K562 (cell line): Measurements from ENCODE around the gene MMS19. TPM values are rescaled to one million over a fixed set of nuclear protein-coding genes. Genes with fewer than 3 reads are reported as not detected.
A peak's percentile ranks its signal among the peaks of the same experiment; 100 is the strongest.

Source experiments
- ADNP ChIP-seq: fragments of 200-800 bp; sonication (Bioruptor generic); IDR thresholded peaks from 2 replicates; pipeline ENCODE4 v1.6.1; 2016; ENCODE audit warnings: missing genetic modification characterization, missing compliant biosample characterization
- AFF1 ChIP-seq, 2 experiments: fragments of 450-650 bp; IDR thresholded peaks; 2 replicates each; pipeline ENCODE4 v1.6.1; 2018; ENCODE audit warnings: mild to moderate bottlenecking in 2 of 2, low read depth in 1 of 2; ENCODE audit not compliant: partially characterized antibody in 2 of 2
- BCL6 ChIP-seq: fragments of 250-450 bp; sonication (Bioruptor Pico); IDR thresholded peaks from 2 replicates; pipeline ENCODE4 v1.4.0; 2020
- E2F3 ChIP-seq: fragments of 250-450 bp; sonication (Bioruptor Pico); IDR thresholded peaks from 2 replicates; pipeline ENCODE4 v1.4.0; 2020; ENCODE audit warnings: mild to moderate bottlenecking
- E2F6 ChIP-seq, 2 experiments: IDR thresholded peaks; 2 replicates each; pipeline ENCODE4 v1.6.1; 2011; ENCODE audit warnings: borderline replicate concordance in 1 of 2, control low read depth in 1 of 2, low read depth in 1 of 2, low read length in 1 of 2, mild to moderate bottlenecking in 1 of 2, mixed read lengths in 1 of 2, moderate library complexity in 1 of 2; ENCODE audit not compliant: insufficient read depth in 1 of 2, insufficient read length in 1 of 2, poor library complexity in 1 of 2, severe bottlenecking in 1 of 2; ENCODE audit errors: extremely low read depth in 1 of 2
- HDAC1 ChIP-seq, 2 experiments: fragments of 450-650 bp; IDR thresholded peaks; 2 replicates each; pipeline ENCODE4 v1.6.1; 2016 to 2017; ENCODE audit warnings: inconsistent platforms in 1 of 2, mild to moderate bottlenecking in 1 of 2, moderate library complexity in 1 of 2
- HMG20A ChIP-seq: fragments of 450-650 bp; formaldehyde crosslinking; conservative IDR thresholded peaks from 2 replicates; pipeline ENCODE4 v1.4.0; 2020; ENCODE audit warnings: mild to moderate bottlenecking, mixed read lengths
- MTA3 ChIP-seq: fragments of 450-650 bp; formaldehyde crosslinking; IDR thresholded peaks from 2 replicates; pipeline ENCODE4 v1.6.1; 2017; ENCODE audit warnings: mild to moderate bottlenecking, borderline replicate concordance
- NFIX ChIP-seq: fragments of 250-450 bp; sonication (Bioruptor Pico); IDR thresholded peaks from 2 replicates; pipeline ENCODE4 v1.4.0; 2020; ENCODE audit warnings: low read depth, mild to moderate bottlenecking, moderate library complexity
- NKRF ChIP-seq: fragments of 450-650 bp; IDR thresholded peaks from 2 replicates; pipeline ENCODE4 v1.6.1; 2016; ENCODE audit warnings: borderline replicate concordance
- NR2C2 ChIP-seq, 2 experiments: fragments of 200-800 bp in 1 of 2; sonication (Bioruptor generic) in 1 of 2; sonication (generic) in 1 of 2; formaldehyde crosslinking in 1 of 2; IDR thresholded peaks; 2 replicates each; pipeline versions ENCODE4 v1.6.1 to v1.8.0; 2016 to 2022; ENCODE audit warnings: mild to moderate bottlenecking in 1 of 2, missing compliant biosample characterization in 1 of 2, missing genetic modification characterization in 1 of 2, missing genetic modification reagents in 1 of 2
- PHF20 ChIP-seq: fragments of 450-650 bp; IDR thresholded peaks from 2 replicates; pipeline ENCODE4 v1.6.1; 2018; ENCODE audit not compliant: partially characterized antibody
- PHF8 ChIP-seq: fragments of 200-600 bp; sonication (generic); IDR thresholded peaks from 2 replicates; pipeline ENCODE4 v1.6.1; 2012; ENCODE audit warnings: mixed run types, mild to moderate bottlenecking, inconsistent platforms, low read length, moderate library complexity, borderline replicate concordance
- RBFOX2 ChIP-seq: fragments of 200-400 bp; formaldehyde crosslinking; IDR thresholded peaks from 2 replicates; pipeline ENCODE4 v1.6.1; 2017; ENCODE audit warnings: low read depth, mild to moderate bottlenecking, low read length, moderate library complexity
- RBM25 ChIP-seq: fragments of 200-400 bp; formaldehyde crosslinking; IDR thresholded peaks from 2 replicates; pipeline ENCODE4 v1.6.1; 2018; ENCODE audit warnings: low read length, low read depth, moderate library complexity; ENCODE audit not compliant: severe bottlenecking
- RNF2 ChIP-seq: sonication (generic); IDR thresholded peaks from 2 replicates; pipeline ENCODE4 v1.6.1; 2016
- SIN3B ChIP-seq: fragments of 450-650 bp; IDR thresholded peaks from 2 replicates; pipeline ENCODE4 v1.6.1; 2017; ENCODE audit warnings: low read depth, mild to moderate bottlenecking, moderate library complexity
- TAF1 ChIP-seq: IDR thresholded peaks from 2 replicates; pipeline ENCODE4 v1.6.1; 2011; ENCODE audit warnings: mild to moderate bottlenecking, low read length, moderate library complexity; ENCODE audit not compliant: insufficient read depth, control insufficient read depth, severe bottlenecking; ENCODE audit errors: extremely low read depth
- polyA plus RNA-seq, 8 experiments: library from polyadenylated mRNA; depleted of rRNA in 4 of 8; stranded (reverse) in 5 of 8; unstranded in 3 of 8; fragments of >200 nt; fragmentation: Nextera tagmentation in 2 of 8; fragmentation: Illumina TruSeq in 1 of 8; extraction: Ambion mirVana in 2 of 8; extraction: Trizol in 1 of 8; gene quantifications; 2 replicates each; pipeline versions ENCODE4 v1.2.1 to v1.2.3, GENCODE V29; 2011 to 2014; ENCODE audit warnings: inconsistent platforms in 1 of 8, missing spikeins in 1 of 8
- total RNA-seq, 7 experiments: library from RNA; depleted of rRNA in 6 of 7; stranded (reverse); fragments of >200 nt in 6 of 7; fragmentation: Illumina TruSeq in 2 of 7; extraction: Trizol in 2 of 7; gene quantifications; 2 replicates each; pipeline versions ENCODE4 v1.2.1 to v1.2.3, GENCODE V29; 2011 to 2021; ENCODE audit warnings: low replicate concordance in 1 of 7

Gene MMS19
- total and polyA plus RNA-seq, 9 of the 15 experiments (the other 6 are each of a cell fraction or from before 2014, with no cell fraction given): 40.1 to 110 (median 62.9) TPM

GRCh38 chr10:97445722-97446639 lies 52.2 kb downstream of the MMS19 start, which contains the start of the genes EXOSC1 and ZDHHC16 (continued):
- TF ChIP-seq E2F6 (IDR thresholded peaks at IDR 0.05; ENCODE audit: borderline replicate concordance in 1 of 2, extremely low read depth in 1 of 2, insufficient read depth in 1 of 2, insufficient read length in 1 of 2, low read depth in 1 of 2, low read length in 1 of 2, poor library complexity in 1 of 2, severe bottlenecking in 1 of 2): peak in 1 of 2 experiments; percentile 21
- no peak for TF ChIP-seq RNF2
- TF ChIP-seq RBFOX2: peak; percentile 82
- TF ChIP-seq ADNP (tag): no peak
- no peak for TF ChIP-seq NR2C2 (CRISPR knock-in tag; IDR thresholded peaks at IDR 0.05)
- TF ChIP-seq NR2C2 (tag; IDR thresholded peaks at IDR 0.05): peak; percentile 73
- TF ChIP-seq HMG20A: no peak
- TF ChIP-seq SIN3B: peak; percentile 93
- peak in 1 of 2 experiments; percentile 67 for TF ChIP-seq AFF1 (IDR thresholded peaks at IDR 0.05; ENCODE audit: low read depth in 1 of 2, partially characterized antibody in 2 of 2)
- 0 out of 2 replicates have a peak, but pooled peaks have one; percentile 37 for TF ChIP-seq MTA3
- TF ChIP-seq NFIX (CRISPR knock-in tag): no peak
- 0 out of 4 replicates have a peak, but pooled peaks of 1 of the 2 experiments have one; percentile 59 for TF ChIP-seq HDAC1 (IDR thresholded peaks at IDR 0.05)
- peak; percentile 63 for TF ChIP-seq TAF1
- TF ChIP-seq BCL6: no peak
- peak; percentile 81; the same call in 1 of the 2 replicates for TF ChIP-seq PHF8
- TF ChIP-seq PHF20: peak; percentile 79
- TF ChIP-seq RBM25: peak; percentile 55
- peak; percentile 51; the same call in 1 of the 2 replicates for TF ChIP-seq NKRF
- TF ChIP-seq E2F3 (CRISPR knock-in tag): no peak
